ENCODE results near the gene WDR48. TPM values are rescaled to one million over a fixed set of nuclear protein-coding genes. Genes with fewer than 3 reads are reported as not detected.
A peak's percentile ranks its signal among the peaks of the same experiment; 100 is the strongest.

WDR48 gene
- total RNA-seq, 3 donors from 2014 or later, result 32.8 to 48.9 (median 33.8) TPM

DNA sequence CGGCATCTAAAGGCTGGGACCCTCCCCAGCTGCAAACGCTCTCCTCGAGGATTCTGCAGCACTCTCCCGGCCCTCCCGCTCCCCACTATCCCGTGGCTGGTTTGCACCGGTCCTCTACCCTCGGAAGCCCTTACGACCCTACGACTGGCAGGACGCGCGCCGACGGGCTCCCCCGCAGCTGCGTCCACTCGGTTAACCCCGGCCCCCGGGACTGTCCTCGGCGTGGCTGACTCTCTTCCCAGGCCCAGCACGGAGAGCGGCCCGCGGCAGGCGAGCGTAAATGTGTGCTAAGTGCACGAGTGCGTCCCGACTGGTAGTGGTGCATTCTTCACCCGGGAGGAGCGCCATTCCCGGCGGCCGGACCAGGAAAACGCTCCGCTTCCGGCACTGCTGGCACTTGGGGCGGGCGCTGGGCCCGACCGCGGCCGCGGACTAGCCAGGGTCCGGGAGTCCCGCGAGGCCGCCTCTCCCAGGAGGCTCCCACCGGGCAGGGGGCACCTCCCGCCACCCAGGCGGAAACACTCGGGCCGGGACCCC lies 55.1 kb downstream of the WDR48 start:
- TF ChIP-seq POLR2AphosphoS5 (IDR thresholded peaks at IDR 0.05), result no peak
- TF ChIP-seq, protein P1, sequence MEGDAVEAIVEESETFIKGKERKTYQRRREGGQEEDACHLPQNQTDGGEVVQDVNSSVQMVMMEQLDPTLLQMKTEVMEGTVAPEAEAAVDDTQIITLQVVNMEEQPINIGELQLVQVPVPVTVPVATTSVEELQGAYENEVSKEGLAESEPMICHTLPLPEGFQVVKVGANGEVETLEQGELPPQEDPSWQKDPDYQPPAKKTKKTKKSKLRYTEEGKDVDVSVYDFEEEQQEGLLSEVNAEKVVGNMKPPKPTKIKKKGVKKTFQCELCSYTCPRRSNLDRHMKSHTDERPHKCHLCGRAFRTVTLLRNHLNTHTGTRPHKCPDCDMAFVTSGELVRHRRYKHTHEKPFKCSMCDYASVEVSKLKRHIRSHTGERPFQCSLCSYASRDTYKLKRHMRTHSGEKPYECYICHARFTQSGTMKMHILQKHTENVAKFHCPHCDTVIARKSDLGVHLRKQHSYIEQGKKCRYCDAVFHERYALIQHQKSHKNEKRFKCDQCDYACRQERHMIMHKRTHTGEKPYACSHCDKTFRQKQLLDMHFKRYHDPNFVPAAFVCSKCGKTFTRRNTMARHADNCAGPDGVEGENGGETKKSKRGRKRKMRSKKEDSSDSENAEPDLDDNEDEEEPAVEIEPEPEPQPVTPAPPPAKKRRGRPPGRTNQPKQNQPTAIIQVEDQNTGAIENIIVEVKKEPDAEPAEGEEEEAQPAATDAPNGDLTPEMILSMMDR (IDR thresholded peaks at IDR 0.05), result peak in 1 of 3 donors; percentile 13
- Histone ChIP-seq H3K9me3 (no peaks in the 10 kb centered on the region), H3K27ac (peak overlapping the region; percentile 97 to 100), H3K4me1 (peaks cover 8 to 38% of the 10 kb centered on the region in 2 donors), H3K36me3 (no peaks in the 10 kb centered on the region), H3K27me3 (no peaks in the 10 kb centered on the region), H3K4me3 (peak overlapping the region; percentile 80 to 99 (median 82))
- DNase-seq (ENCODE audit: low spot score in 2 of 2), result peak; percentile 50 to 66
- intact Hi-C loops (cut with DNase I; ENCODE audit: low total_unique reads), result loop anchor here (10.0 kb wide), 1 partner anchor 188 kb away; no protein-coding TSS in a partner anchor

DNA sequence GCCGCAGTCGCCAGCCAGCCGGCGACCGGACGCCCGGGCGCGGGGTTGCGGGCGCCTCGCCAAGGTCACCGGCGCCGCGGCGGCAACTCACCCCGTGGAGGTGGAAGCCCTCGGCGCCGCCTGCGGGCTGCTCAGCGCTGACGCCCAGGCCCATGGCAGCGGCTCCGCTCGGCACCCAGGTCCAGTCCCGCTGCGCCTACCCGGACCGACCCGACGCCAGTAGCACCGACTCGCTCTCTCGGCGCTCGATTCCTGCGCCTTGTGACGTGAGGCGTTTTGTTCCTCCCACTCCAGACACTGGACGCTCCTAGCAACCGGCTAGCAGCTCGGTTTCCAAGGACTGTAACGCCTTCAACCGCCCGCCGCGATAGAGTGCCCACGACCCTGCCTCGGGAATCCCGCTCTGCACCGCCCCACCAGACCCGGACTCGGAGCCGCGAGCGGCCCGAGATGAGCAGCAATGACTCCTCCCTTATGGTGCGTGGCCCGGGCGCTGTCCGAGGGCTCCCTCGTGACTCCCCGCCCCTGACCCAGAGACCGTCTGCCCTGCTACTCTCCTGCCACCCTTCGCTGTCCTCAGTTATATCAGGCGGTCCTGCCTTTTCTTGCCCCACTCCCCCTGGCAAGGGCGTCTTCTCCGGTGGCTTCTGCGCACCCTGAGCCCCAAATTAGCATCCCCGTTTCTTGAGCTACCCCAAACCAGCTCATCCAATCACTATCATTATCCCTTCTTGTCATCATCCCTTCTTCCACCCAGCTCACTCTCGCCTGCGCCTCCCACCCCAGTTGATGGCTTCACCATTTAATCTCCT lies 55.8 kb downstream of the WDR48 start, which contains the start of the genes GORASP1 and TTC21A:
TSS of gene GORASP1 (minus strand) at position 240 of the 812 bp plus-strand sequence. CDS start at position 154, 86 bp downstream.
TSS of gene TTC21A (plus strand) at position 293 of the 812 bp plus-strand sequence. CDS start at position 451, 158 bp downstream.
- intact Hi-C loops (cut with DNase I; ENCODE audit: low total_unique reads), result loop anchor here (10.0 kb wide), 1 partner anchor 187 kb away; no protein-coding TSS in a partner anchor

DNA sequence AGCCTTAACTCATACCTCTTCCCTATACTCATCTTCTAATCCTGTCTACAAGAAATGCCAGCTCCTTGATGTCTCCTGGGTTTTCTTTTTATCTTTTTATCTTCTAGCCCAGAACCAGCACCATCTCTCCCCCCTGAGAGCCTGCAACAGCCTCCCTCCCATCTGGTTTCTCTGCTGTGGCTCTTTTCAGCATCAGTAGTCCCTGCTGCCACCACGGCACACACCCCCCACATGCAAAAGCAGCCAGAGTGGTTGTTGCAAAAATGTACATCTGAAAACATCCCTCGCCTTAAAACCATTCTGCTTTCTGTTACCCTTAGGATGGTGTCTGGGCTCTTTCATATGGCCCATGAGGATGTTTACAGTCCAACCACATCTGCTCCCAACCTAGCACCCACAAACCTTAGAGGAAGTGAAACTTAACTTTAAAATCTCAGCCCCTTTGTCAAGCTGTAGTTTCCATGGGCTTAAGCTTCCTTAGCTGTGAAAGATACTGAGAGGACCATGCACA lies 56.4 kb downstream of the WDR48 start:
- DNase-seq (ENCODE audit: low spot score in 2 of 2), result no peak

More for the DNA sequence above, 55.8 kb downstream of the WDR48 start, which contains the start of the genes GORASP1 and TTC21A:
- Histone ChIP-seq H3K4me3 (peak within 1 kb of the TSS; percentile 80 to 99 (median 82)), H3K27ac (peak within 1 kb of the TSS; percentile 97 to 100), H3K9me3 (no peaks in the 10 kb centered on the region), H3K36me3 (no peaks in the 10 kb centered on the region), H3K4me1 (peaks cover 8 to 37% of the 10 kb centered on the region in 2 donors), H3K27me3 (no peaks in the 10 kb centered on the region)
- peak; percentile 52 for TF ChIP-seq POLR2A (IDR thresholded peaks at IDR 0.05)
- TF ChIP-seq, protein P1 (IDR thresholded peaks at IDR 0.05), result no peak
- peak; percentile 40 to 82 (median 49) for TF ChIP-seq POLR2AphosphoS5 (IDR thresholded peaks at IDR 0.05)
- DNase-seq (ENCODE audit: low spot score in 2 of 2), result peak; percentile 84

DNA sequence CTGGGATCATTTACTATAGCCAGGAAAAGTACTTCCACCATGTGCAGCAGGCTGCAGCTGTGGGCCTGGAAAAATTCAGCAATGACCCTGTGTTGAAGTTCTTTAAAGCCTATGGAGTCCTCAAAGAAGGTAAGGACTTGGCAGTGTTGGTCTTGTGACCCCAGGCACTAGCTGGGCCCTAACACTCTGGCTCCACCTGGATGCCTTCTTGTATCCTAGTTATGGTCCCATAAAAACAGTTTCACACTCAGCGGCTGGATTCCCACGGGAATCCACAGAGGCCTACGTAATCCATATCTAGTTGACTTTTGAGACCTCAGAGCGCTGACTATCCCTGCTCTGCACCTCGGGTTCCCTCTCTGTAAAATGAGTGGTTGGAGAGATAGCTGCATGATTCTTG lies 57.3 kb downstream of the WDR48 start:
- intact Hi-C loops (cut with DNase I; ENCODE audit: low total_unique reads), result loop anchor here (10.0 kb wide), 1 partner anchor 186 kb away; no protein-coding TSS in a partner anchor

More for the DNA sequence above, 56.4 kb downstream of the WDR48 start:
- H3K9me3 ChIP-seq, result no peaks in the 10 kb centered on the region
- H3K36me3 ChIP-seq, result no peaks in the 10 kb centered on the region
- TF ChIP-seq POLR2A (IDR thresholded peaks at IDR 0.05) (no peak), POLR2AphosphoS5 (IDR thresholded peaks at IDR 0.05) (no peak)
- TF ChIP-seq, protein P1 (IDR thresholded peaks at IDR 0.05), result no peak
- H3K4me1 ChIP-seq, result peaks cover 8 to 31% of the 10 kb centered on the region in 2 donors
- H3K4me3 ChIP-seq, result peak overlapping the region; percentile 80 to 99 (median 82)
- peak overlapping the region; percentile 97 to 100 for H3K27ac ChIP-seq
- intact Hi-C loops (cut with DNase I; ENCODE audit: low total_unique reads), result loop anchor here (10.0 kb wide), 1 partner anchor 187 kb away; no protein-coding TSS in a partner anchor
- no peaks in the 10 kb centered on the region for H3K27me3 ChIP-seq

More for the DNA sequence above, 57.3 kb downstream of the WDR48 start:
- H3K4me1 ChIP-seq, result peaks cover 4 to 22% of the 10 kb centered on the region in 2 donors
- H3K4me3 ChIP-seq, result no peak overlapping the region
- no peak overlapping the region for H3K27ac ChIP-seq
- H3K36me3 ChIP-seq, result no peaks in the 10 kb centered on the region
- H3K9me3 ChIP-seq, result no peaks in the 10 kb centered on the region
- H3K27me3 ChIP-seq, result no peaks in the 10 kb centered on the region
- TF ChIP-seq, protein P1 (IDR thresholded peaks at IDR 0.05), result no peak
- TF ChIP-seq POLR2AphosphoS5 (IDR thresholded peaks at IDR 0.05) (no peak), POLR2A (IDR thresholded peaks at IDR 0.05) (no peak)
- DNase-seq (ENCODE audit: low spot score in 2 of 2), result no peak
